GM19328 (cell line): ENCODE results near the gene C9orf40.

Experiments used
- ATAC-seq: cut with Tn5 transposase; IDR thresholded peaks from one replicate; pipeline ENCODE4 v1.9.1; 2021; ENCODE audit warnings: mild to moderate bottlenecking, moderate library complexity; ENCODE audit not compliant: unreplicated experiment

Gene C9orf40

DNA sequence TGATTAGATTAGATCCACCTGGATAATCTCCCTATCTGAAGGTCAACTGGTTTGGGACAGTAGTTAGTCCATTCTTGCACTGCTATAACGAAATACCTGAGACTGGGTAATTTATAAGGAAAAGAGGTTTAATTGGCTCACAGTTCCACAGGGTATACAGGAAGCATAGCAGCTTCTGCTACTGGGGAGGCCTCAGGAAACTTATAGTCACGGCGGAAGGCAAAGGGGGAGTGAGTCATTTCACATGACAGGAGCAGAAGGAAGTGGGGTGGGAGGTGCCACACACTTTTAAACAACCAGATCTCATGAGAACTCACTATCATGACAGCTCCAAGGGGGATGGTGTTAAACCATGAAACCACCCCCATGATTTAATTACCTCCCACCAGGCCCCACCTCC lies 9.9 kb downstream of the C9orf40 start:
- ATAC-seq = no peak

- no peak for ATAC-seq
Observed at GRCh38 chr9:74940600-74940999, 12.1 kb downstream of the C9orf40 start.

DNA sequence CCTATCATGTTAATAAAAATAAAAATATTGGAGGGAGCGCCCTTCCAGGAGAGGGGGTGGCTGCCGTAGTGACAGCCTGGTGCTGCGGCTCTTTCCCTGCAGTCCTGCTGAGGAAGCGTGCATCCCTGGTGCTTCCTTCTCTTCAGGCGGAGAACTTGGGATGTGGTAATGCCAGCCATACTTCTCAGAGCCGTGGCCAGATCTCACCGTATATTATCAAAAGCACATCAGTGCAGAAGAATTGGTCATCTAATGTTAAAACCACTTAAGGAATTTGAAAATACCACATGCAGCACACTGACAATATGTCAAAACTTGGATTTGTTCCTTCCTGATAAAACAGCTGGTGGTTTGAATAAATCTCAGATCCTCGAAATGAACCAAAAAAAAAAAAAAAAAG lies 17.7 kb downstream of the C9orf40 start:
- ATAC-seq = no peak

DNA sequence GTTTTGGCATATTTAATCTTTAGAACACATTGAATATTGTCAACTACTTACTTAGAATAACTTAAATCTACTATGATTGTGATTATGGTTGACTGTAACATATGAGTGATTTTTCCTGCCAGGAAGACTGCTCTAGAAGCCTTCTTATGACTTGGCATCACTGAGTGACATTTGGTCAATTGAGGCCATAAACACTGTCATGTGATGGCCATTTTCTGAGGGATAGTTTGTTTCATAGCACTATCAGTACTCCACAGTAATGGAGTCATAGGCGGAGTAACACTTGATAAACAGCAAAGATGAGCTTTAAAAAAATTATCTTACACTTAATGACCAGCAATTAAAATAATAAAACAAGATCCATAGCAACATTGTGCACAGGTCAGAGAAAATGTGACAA lies 31.0 kb downstream of the C9orf40 start:
- ATAC-seq = no peak

DNA sequence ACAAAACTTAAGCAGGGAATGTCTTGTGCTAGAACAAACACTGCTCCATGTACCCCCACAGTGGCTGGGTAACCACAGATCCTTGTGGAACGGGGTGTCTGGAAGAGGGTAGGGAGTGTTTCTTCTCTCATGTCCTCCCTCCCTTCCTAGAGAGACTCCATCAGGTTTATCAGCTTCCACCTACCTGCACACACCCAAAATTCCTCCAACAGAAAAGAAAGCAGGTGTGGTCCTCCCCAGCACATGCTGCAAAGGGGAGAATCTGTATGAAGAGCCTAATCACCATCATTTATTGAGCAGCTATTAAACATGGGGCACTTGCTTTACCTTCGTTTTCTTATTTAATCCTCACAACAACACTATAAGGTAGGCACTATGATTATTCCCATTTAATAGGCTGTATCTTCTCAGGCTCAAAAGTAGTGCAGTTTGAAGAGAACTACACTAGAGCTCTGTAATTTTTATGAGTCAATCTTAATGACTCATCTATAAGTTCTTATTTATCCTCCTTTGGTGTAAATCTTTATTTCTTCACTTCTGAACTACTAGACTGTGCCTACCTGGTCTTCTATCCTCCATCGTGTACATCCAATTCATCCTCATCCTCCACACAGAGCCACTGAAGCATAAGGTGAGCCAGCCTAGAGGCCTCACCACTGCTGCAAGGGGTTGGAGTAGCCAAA lies 31.6 kb downstream of the C9orf40 start:
- no peak for ATAC-seq

DNA sequence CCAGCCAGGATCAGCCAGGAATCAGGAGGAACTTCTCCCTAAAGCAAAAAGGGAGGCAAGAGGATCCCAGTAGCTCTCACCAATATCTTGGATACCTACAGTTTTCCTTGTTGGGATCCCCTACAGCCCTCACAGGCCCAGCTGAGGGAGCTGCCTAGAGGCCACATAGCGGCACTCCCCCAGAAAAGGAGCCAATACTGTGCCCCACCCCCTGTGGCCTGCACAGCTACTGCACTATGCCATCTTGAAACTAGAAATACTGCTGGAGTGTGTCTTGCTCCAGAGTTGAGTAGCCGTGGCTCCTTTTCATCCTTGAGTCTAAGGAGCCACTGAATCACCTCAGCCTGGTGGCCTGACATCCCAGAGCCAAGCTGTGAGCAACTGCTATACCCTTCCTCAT lies 42.7 kb downstream of the C9orf40 start:
- ATAC-seq = no peak

DNA sequence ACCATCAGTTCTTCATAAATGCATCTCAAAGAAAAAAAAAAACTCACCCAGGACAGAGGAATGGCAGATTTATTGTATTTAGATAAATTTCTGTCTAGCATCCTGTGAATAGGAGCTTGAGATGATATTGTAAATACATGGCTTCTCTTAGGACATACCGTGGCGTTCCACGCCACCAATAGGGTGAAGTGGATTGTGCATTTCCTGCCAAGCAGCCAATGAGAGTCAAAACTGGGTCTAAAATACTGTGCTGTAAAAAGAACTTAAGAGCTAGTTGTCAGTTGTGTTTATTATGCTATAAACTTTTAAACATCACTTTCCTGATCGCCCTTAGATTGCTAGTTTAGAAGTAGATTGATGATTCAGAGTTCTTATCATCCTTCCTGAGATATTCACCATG lies 44.0 kb downstream of the C9orf40 start:
- ATAC-seq = no peak

GRCh38 chr9:74907085-74907484 lies 45.6 kb downstream of the C9orf40 start:
- no peak for ATAC-seq

- ATAC-seq = no peak
Observed at GRCh38 chr9:74901001-74901400, 51.7 kb downstream of the C9orf40 start.
